Measurements from ENCODE around the gene FBXO34. TPM values are rescaled to one million over a fixed set of nuclear protein-coding genes. Genes with fewer than 3 reads are reported as not detected.

FBXO34 gene
- total RNA-seq, 1 donor, result 24.6 TPM

DNA sequence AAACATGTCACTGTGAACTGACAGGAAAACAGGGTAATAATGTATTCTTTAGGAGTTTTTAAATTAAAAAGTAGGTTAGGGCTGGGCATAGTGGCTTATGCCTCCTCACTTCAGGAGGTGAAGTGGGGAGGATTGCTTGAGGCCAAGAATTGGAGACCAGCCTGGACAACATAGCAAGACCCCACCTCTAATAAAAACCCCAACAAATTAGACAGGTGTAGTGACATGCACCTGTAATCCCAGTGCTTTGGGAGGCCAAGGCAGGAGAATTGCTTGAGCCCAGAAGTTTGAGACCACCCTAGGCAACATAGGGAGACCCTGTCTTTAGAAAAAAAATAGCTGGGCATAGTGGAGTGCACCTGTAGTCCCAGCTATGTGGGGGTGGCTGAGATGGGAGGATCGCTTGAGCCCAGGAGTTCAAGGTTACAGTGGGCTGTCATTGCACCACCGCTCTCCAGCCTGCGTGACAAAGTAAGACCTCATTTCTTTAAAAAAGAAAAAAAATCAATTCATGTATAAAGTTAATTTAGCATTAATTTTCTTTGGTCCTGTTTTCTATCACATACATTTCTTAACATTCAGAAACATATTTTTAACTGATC, 20.4 kb downstream of the FBXO34 start:
- Histone ChIP-seq H3K4me2 (ENCODE audit: insufficient read depth, low read length) (no peak overlapping the region), H3K79me2 (ENCODE audit: insufficient read depth, low read length) (peaks cover 85% of the 10 kb centered on the region), H3K4me3 (ENCODE audit: insufficient read depth, low read length) (no peak overlapping the region), H3K27ac (ENCODE audit: low read depth, low read length) (no peak overlapping the region), H3K4me1 (ENCODE audit: insufficient read depth, low read length) (no peaks in the 10 kb centered on the region), H4K20me1 (ENCODE audit: insufficient read depth, low read length) (peaks cover 13% of the 10 kb centered on the region), H3K9me3 (ENCODE audit: low read depth, low read length) (no peaks in the 10 kb centered on the region), H3K27me3 (ENCODE audit: insufficient read depth, low read length) (no peaks in the 10 kb centered on the region), H2AFZ (ENCODE audit: low read length) (no peak overlapping the region), H3K36me3 (ENCODE audit: insufficient read depth, low read length) (no peaks in the 10 kb centered on the region)
- no peak for DNase-seq (ENCODE audit: insufficient read length, low spot score, missing footprints)
- TF ChIP-seq, protein P1, sequence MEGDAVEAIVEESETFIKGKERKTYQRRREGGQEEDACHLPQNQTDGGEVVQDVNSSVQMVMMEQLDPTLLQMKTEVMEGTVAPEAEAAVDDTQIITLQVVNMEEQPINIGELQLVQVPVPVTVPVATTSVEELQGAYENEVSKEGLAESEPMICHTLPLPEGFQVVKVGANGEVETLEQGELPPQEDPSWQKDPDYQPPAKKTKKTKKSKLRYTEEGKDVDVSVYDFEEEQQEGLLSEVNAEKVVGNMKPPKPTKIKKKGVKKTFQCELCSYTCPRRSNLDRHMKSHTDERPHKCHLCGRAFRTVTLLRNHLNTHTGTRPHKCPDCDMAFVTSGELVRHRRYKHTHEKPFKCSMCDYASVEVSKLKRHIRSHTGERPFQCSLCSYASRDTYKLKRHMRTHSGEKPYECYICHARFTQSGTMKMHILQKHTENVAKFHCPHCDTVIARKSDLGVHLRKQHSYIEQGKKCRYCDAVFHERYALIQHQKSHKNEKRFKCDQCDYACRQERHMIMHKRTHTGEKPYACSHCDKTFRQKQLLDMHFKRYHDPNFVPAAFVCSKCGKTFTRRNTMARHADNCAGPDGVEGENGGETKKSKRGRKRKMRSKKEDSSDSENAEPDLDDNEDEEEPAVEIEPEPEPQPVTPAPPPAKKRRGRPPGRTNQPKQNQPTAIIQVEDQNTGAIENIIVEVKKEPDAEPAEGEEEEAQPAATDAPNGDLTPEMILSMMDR (IDR thresholded peaks at IDR 0.05; ENCODE audit: extremely low read depth, low read depth, low read length), result no peak

DNA sequence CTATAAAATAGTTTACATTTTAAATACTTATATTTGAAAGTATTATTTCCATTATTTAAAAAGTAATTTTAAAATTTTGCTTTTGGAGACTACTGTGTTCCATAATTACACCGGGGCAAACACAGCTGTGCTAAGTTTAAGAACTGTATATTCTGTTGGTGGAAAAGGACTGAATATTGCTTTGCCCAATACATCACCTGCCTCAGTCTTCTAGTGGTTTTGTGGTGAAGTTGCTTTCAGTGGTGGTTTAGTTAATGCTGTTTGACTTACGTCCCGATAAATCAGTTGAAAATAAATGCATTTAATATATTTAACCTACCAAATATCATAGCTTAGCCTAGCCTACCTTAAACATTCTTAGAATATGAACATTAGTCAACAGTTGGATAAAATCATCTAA, 23.4 kb downstream of the FBXO34 start:
- Histone ChIP-seq H3K27ac (ENCODE audit: low read depth, low read length) (no peak overlapping the region), H3K27me3 (ENCODE audit: insufficient read depth, low read length) (no peaks in the 10 kb centered on the region), H3K4me3 (ENCODE audit: insufficient read depth, low read length) (no peak overlapping the region), H3K4me1 (ENCODE audit: insufficient read depth, low read length) (no peaks in the 10 kb centered on the region), H2AFZ (ENCODE audit: low read length) (no peak overlapping the region), H3K36me3 (ENCODE audit: insufficient read depth, low read length) (no peaks in the 10 kb centered on the region), H3K79me2 (ENCODE audit: insufficient read depth, low read length) (peaks cover 80% of the 10 kb centered on the region), H3K4me2 (ENCODE audit: insufficient read depth, low read length) (no peak overlapping the region), H4K20me1 (ENCODE audit: insufficient read depth, low read length) (peaks cover 18% of the 10 kb centered on the region), H3K9me3 (ENCODE audit: low read depth, low read length) (no peaks in the 10 kb centered on the region)
- no peak for DNase-seq (ENCODE audit: insufficient read length, low spot score, missing footprints)
- TF ChIP-seq, protein P1 (IDR thresholded peaks at IDR 0.05; ENCODE audit: extremely low read depth, low read depth, low read length), result no peak

- H3K79me2 ChIP-seq (ENCODE audit: insufficient read depth, low read length), result peaks cover 77% of the 10 kb centered on the region
- peak; percentile 72 for DNase-seq (ENCODE audit: insufficient read length, low spot score, missing footprints)
- TF ChIP-seq, protein P1 (IDR thresholded peaks at IDR 0.05; ENCODE audit: extremely low read depth, low read depth, low read length), result no peak
- H3K27ac ChIP-seq (ENCODE audit: low read depth, low read length), result no peak overlapping the region
- H3K27me3 ChIP-seq (ENCODE audit: insufficient read depth, low read length), result no peaks in the 10 kb centered on the region
- peak overlapping the region; percentile 70 for H2AFZ ChIP-seq (ENCODE audit: low read length)
- no peaks in the 10 kb centered on the region for H3K9me3 ChIP-seq (ENCODE audit: low read depth, low read length)
- H4K20me1 ChIP-seq (ENCODE audit: insufficient read depth, low read length), result peaks cover 22% of the 10 kb centered on the region
- peak overlapping the region; percentile 25 for H3K4me3 ChIP-seq (ENCODE audit: insufficient read depth, low read length)
- H3K36me3 ChIP-seq (ENCODE audit: insufficient read depth, low read length), result no peaks in the 10 kb centered on the region
- H3K4me1 ChIP-seq (ENCODE audit: insufficient read depth, low read length), result peaks cover 3% of the 10 kb centered on the region
- H3K4me2 ChIP-seq (ENCODE audit: insufficient read depth, low read length), result no peak overlapping the region
Measured at GRCh38 chr14:55297611-55298499, 26.6 kb downstream of the FBXO34 start.

DNA sequence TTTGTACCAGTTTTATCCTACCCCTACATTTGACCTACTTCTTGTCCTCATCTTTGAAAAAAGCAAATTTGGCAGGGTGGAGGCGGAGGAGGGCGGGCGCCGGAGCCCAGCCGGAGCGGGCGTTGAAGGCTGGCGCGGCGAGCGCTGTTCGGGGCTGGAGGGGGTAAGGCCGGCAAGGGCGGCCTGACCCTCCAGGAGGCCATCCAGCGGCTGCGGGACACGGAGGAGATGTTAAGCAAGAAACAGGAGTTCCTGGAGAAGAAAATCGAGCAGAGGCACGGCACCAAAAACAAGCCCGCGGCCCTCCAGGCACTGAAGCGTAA, 27.2 kb downstream of the FBXO34 start:
- Histone ChIP-seq H3K27me3 (ENCODE audit: insufficient read depth, low read length) (no peaks in the 10 kb centered on the region), H4K20me1 (ENCODE audit: insufficient read depth, low read length) (peaks cover 24% of the 10 kb centered on the region), H3K79me2 (ENCODE audit: insufficient read depth, low read length) (peaks cover 77% of the 10 kb centered on the region)

More for the DNA sequence above, 27.2 kb downstream of the FBXO34 start:
- peaks cover 3% of the 10 kb centered on the region for H3K4me1 ChIP-seq (ENCODE audit: insufficient read depth, low read length)
- DNase-seq (ENCODE audit: insufficient read length, low spot score, missing footprints), result no peak
- H3K4me3 ChIP-seq (ENCODE audit: insufficient read depth, low read length), result no peak overlapping the region
- H3K27ac ChIP-seq (ENCODE audit: low read depth, low read length), result no peak overlapping the region
- TF ChIP-seq, protein P1 (IDR thresholded peaks at IDR 0.05; ENCODE audit: extremely low read depth, low read depth, low read length), result no peak
- no peaks in the 10 kb centered on the region for H3K9me3 ChIP-seq (ENCODE audit: low read depth, low read length)
- H3K4me2 ChIP-seq (ENCODE audit: insufficient read depth, low read length), result no peak overlapping the region
- no peaks in the 10 kb centered on the region for H3K36me3 ChIP-seq (ENCODE audit: insufficient read depth, low read length)
- no peak overlapping the region for H2AFZ ChIP-seq (ENCODE audit: low read length)
